HG02981 (cell line): Measurements from ENCODE around the gene TRDN.

Source experiments
- ATAC-seq: cut with Tn5 transposase; IDR thresholded peaks from one replicate; pipeline ENCODE4 v1.9.1; 2021; ENCODE audit warnings: mild to moderate bottlenecking, moderate library complexity; ENCODE audit not compliant: unreplicated experiment

TRDN gene

DNA sequence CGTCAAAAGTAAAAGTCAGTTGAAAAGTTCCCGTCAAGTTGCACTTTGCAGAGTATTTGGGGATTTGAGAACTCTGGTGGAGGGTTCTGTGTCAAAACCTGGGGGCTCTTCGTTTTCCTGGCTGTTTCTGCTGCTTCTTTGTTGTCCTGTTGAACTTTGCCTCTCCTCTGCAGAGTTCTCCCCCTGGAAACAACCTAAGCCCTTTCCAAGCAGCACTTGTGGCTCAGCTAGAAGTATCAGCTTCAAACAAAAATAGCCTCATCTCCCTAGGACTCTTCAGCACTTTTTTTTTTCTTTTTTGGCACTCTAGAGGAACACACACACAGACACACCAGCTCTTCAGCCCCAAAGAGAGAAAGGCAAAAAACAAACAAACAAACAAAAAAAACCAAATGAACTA, at the start of gene TRDN:
TRDN (minus strand) TSS at position 169 of the 400 bp plus-strand sequence. CDS start 175 bp downstream, outside the sequence.
- no peak for ATAC-seq

DNA sequence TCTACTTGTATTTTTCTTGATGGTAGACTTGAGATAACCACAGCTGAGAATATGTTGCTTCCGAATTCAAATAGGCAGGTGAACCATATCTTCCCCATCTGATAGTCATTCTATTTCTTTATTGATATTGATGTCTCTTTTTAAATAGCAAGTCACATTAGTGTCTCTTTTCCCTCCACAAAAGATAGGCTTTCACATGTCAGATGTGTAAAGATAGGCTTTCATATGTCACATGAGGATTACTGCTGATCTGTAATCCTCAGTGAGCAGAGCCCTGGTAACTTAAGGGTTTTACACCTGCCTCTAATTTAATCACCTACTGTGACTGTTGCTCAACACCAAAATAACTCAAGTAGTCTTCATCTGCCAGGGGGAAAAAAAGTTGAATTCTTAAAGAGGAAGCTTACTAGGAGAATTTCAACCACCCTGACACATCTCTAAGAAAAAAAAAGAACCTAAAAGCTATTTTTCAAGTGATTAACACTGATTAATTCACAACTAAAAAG, 45.3 kb upstream of the TRDN start:
- no peak for ATAC-seq

- no peak for ATAC-seq
Observed at GRCh38 chr6:123677897-123678296, 41.1 kb upstream of the TRDN start.

- ATAC-seq = no peak
Observed at GRCh38 chr6:123676793-123677192, 40.0 kb upstream of the TRDN start.

DNA sequence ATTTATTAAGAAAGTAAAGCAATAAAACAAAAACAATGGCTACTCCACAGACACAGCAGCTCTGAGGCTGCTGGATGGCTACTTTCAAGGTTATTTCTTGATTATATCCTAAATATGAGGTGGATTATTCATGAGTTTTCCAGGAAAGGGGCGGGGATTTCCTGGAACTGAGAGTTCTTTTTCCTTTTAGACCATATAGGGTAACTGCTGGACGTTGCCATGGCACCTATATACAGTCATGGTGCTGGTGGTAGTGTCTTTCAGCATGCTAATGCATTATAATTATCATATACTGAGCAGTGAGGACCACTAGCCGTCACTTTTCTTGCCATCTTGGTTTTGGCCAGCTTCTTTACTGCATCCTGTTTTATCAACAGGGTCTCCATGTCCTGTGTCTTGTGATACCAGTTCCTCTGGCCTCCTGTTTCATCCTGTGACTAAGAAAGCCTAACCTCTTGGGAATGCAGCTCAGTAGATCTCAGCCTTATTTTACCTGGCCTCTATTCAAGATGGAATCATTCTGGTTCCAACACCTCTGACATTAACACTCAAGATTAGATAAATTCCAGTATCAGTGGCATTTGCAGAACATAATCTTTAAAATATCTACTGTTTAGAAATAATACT, 32.3 kb upstream of the TRDN start:
- ATAC-seq = no peak

GRCh38 chr6:123668063-123668462, 31.3 kb upstream of the TRDN start:
- ATAC-seq = no peak

DNA sequence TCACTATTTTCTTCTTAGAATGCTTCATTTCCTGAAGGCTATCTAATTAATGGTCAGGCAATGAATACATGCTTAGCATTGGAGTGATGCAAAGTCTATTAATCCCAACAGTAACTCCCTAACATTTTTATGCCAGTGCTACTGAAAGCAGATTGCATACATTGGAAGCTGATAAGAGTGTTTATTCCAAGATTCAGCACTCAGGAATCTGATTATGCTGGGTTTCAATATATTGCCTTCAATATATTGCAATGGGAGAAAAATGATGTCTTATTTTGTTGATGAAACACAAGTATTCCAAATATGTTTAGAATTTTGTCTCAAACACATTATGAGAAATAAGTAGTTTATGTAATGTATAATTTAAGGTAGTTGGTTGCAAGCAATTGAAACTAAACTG, 26.7 kb upstream of the TRDN start:
- no peak for ATAC-seq

DNA sequence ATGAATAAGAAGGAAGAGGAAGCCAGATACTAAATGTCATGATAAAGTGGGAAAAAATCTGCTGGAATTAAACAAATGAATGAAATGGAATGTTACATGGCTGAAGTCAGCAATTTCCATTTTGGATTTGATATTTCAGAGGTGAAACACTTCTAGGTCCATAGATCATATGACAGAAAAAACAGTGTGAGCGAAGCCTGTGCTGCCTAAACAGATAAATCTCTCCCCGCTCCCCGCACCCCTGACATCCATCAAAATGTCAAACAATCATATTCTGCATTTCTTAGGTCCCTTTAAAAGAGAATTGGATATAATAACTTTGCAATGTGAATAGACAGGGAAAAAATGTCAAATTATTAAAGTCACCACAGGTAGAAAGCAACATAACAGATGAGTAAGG, 26.0 kb upstream of the TRDN start:
- no peak for ATAC-seq

- no peak for ATAC-seq
Observed at GRCh38 chr6:123661105-123661891, 24.5 kb upstream of the TRDN start.

DNA sequence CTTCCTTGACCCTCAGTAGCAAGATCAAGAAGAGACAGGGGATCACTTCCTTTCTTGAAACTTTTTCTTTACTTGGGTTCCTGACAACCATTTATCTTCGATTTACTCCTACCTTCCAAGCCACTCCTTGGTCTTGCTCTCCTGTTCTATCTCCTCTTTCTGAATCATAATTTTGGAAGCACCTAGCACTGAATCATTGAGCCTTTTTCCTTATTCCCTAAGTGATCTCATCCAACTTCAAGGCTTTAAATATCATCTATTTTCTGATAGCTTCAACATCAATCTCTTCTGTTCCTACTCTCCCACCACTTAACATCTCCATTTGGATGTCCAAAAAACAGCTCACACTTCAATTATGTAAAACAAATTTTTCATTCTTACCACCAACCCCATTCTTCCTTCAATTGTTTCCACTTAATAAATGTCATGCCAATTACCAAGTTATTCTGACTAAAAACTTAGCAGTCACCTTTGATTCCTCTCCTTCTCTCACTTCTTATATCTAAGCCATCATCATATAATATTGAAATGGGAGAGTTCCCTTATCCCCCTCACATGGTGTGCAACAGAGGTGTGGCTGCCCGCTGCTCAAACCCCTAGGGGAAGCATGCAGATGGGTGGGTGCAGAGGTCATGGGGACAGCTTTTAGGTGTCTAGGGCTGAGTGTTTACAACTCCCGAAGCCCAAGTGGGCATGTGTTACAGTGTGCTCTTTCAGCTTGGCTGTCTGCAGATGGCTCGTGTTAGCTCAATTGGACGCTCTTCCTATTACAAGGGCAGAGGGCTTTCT, 23.4 kb upstream of the TRDN start:
- ATAC-seq = no peak

GRCh38 chr6:123658848-123659247, 22.1 kb upstream of the TRDN start:
- ATAC-seq = no peak

- peak; percentile 85 for ATAC-seq
Observed at GRCh38 chr6:123655521-123656306, 19.0 kb upstream of the TRDN start.

GRCh38 chr6:123648723-123649122, 12.0 kb upstream of the TRDN start:
- ATAC-seq = no peak

DNA sequence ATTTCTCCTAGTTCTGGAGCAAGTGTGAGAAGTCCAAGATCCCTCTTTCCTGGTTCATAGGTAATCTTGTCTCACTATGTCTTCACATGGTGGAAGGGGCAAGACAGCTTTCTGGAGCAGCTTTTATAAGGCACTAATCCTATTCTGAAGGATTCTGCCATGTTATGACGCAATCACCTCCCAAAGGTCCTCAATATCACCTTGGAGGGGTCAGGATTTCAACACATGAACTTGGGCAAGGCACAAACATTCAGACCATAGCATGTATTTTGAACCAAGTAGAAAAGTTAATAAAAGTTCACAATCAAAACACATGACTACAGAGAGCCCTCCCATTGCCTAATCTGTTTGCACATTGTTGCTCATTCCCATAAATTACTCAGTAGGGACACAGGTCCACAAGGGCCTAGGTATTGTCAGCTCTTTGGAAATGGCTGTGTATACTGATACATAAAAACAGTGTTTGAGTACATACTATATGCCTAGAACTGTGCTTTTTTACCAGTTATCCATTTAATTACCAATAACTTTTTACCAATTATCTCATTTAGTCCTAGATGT, 11.3 kb upstream of the TRDN start:
- no peak for ATAC-seq

DNA sequence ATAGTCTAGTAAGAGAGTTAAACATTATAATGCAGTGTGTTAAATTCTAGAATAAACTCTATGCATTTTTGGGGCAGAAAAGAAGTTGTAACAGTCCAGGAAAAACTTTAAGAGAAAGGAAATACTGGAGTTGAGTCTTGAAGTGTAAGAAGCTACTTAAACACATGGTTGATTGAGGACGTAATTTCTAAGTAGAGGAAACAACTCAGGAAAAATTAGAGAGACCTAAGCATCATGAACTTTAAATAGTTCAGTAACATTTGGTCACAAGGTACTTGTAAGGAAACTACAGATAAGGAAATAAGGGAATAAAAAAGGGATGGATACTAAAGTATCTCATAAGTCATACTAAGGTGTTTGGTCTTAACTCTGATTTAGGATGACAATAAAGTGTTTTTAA, 4.7 kb upstream of the TRDN start:
- ATAC-seq = no peak

- no peak for ATAC-seq
Observed at GRCh38 chr6:123640567-123641187, 3.9 kb upstream of the TRDN start.

DNA sequence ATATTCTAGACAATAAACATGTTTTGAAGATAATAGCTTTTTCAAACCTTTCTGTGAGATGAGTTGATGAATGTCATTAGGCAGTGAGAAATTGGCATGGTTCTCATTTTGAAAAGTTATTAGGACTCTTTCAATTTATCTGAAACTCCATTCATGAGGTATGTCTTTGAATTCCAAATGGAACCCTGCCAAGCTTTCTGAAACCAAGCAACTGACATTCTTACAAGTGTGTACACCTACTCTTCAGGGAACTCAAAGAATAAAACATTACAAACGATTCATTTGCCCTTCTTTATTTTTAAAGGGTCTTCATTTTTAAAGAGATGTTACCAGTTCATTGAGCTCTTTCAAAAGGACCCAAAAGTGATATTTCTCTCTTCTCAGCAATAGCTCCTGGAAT, 2.1 kb upstream of the TRDN start:
- ATAC-seq = no peak

GRCh38 chr6:123636282-123636681, 468 bp downstream of the TRDN start:
- ATAC-seq = no peak

DNA sequence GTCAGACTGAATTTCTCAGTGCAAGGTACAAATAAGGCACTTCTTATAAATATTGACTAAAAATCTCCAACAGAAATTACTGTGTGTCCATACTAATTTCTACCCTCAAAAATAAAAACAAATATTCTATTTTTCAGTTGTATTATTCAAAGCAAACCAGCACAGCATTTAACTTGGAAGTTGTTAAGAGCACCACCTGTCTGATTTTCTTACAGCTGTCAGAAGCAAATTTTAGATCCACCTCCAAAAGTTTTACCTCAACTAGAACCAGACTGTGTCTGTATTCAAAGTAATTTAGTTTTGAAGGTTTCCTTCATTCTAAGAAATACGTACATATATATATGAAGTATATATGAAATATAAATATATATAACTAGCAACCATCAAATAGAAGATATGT, 1.2 kb downstream of the TRDN start:
- no peak for ATAC-seq

- ATAC-seq = no peak
Observed at GRCh38 chr6:123635144-123635543, 1.6 kb downstream of the TRDN start.
